ELF-1 (cell line): ENCODE data around the gene SCART1.
"Not testable (repeated sequence)": the region's sequence is repeated elsewhere in the genome, so short reads cannot be mapped to it uniquely, and the experiment has no call there.

Experiments used
- DNase-seq: peaks from one replicate; pipeline ENCODE4 v3.0.0-alpha.2; 2016; ENCODE audit warnings: low read depth, low spot score

SCART1 gene

DNA sequence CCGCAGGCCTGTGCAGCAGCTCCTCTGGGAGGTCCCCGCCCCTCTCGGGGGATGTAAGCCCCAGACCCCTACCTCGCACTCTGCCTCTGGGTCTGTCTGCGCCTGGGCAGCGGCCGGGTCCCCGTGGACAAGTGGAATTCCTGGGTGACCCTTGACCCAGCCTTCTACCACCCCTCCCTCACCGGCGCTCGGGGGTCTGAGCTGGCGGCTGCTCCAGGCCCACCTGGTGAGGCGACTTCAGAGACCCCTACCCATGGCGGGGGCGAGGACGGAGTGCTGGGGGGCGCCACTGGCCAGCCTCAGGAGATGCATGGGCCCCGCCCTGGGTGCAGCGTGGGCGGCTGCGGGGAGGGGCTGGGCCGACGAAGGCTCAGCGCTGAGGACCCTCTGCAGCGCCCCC, 21.0 kb upstream of the SCART1 start:
- DNase-seq: not testable (repeated sequence)

GRCh38 chr10:133438711-133439273, 15.0 kb upstream of the SCART1 start:
- peak; percentile 36 for DNase-seq

DNA sequence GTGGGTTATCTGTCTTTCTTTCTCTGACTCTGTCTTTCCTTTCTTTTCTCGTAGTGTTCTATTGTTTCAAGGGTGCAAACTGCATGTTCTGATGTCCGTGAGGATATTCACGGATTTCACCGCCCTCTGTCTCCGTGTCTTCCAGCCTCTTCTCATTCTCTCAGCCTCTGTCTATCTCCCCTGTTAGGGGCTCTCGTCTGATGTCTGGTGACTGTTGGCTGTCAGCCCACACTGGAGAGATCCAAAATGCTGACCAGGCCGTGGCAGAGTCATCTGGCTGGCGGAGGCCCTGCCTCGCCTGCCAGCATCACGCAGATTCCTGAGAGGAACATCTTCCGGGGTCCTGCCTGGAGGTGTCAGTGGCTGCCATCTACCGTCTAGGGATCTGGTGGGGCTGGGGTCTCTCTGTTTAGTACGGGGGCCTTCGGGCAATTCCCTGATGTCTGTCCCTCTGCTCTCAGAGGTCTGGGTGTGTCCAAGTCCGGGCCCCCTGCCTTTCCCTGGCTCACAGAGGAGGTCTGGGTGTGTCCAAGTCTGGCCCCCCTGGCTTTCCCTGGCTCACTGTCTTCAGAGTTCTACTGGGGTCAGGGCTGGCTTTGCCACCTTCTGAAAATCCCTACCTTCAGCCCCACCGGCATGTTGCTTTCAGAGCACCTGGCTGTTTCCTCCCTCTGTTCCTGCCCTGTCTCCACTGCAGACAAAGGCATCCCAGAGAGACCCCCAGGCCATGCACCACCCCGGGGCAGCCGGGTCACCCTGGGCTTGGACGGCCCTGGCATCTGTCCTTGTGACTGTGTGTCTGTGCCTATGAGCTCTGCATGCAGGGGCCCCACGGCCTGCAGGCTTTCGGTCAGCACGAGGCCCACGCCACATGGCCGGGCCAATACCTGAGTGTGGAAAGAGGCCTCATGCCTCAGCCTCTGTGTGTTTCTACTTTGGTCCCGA, 14.0 kb upstream of the SCART1 start:
- no peak for DNase-seq

GRCh38 chr10:133440633-133441285, 13.0 kb upstream of the SCART1 start:
- DNase-seq: peak; percentile 0

GRCh38 chr10:133441356-133441755, 12.4 kb upstream of the SCART1 start:
- DNase-seq: not testable (repeated sequence)

DNA sequence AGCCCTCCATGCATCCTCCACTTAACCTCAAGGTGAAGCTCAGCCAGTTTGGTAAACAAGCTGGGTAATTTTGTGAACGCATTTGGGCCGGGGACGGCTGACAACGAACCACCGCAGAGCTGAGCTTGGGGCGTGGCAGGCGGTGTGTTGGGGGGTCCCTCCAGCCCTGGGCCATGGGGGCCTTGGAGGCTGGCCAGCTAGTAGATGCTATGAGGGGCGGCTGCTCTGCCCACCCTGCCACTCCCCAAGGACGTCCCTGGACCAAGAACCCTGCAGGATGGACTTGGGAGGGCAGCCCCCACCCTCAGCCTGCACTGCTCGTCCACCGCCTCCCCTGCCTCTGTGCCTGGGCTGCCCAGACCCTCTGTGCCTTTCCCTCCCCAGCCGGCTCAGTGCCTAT, 12.0 kb upstream of the SCART1 start:
- DNase-seq: no peak

GRCh38 chr10:133442191-133442966, 11.4 kb upstream of the SCART1 start:
- DNase-seq: no peak

DNA sequence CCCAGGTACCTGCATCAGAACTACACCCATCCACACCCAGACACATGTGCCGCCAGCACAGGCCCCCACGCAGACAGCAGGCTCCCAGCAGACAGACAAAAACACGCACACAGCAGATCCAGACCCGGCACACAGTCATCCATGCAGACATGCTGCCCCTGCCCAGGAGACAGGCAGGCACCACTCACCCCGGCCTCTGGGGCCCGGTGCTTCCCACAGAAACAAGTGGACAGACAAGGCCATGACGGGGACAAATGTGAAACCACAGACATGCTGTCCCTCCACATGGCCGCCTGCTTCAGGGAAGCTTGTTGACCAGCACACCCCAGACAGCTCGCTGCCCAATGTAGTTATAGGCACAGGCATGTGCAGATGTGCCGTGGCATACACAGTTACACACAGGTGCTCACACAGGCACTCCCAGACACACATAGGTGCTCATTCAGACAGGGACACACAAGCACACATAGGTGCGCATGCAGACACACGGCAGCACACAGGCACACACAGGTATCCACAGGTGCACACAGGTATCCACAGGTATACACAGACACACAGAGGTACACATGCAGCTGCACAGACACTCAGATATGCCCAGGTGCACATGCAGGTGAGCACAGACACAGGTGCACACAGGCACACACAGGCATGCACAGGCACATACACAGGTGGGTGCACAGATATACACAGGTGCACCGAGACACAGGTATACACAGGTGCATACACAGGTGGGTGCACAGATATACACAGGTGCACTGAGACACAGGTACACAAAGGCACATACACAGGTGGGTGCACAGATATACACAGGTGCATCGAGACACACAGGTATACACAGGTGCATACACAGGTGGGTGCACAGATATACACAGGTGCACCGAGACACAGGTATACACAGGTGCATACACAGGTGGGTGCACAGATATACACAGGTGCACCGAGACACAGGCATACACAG, 10.5 kb upstream of the SCART1 start:
- DNase-seq: no peak

- DNase-seq: no peak
Measured at GRCh38 chr10:133444342-133445267, 9.1 kb upstream of the SCART1 start.

GRCh38 chr10:133445268-133445732, 8.4 kb upstream of the SCART1 start:
- DNase-seq: no peak

DNA sequence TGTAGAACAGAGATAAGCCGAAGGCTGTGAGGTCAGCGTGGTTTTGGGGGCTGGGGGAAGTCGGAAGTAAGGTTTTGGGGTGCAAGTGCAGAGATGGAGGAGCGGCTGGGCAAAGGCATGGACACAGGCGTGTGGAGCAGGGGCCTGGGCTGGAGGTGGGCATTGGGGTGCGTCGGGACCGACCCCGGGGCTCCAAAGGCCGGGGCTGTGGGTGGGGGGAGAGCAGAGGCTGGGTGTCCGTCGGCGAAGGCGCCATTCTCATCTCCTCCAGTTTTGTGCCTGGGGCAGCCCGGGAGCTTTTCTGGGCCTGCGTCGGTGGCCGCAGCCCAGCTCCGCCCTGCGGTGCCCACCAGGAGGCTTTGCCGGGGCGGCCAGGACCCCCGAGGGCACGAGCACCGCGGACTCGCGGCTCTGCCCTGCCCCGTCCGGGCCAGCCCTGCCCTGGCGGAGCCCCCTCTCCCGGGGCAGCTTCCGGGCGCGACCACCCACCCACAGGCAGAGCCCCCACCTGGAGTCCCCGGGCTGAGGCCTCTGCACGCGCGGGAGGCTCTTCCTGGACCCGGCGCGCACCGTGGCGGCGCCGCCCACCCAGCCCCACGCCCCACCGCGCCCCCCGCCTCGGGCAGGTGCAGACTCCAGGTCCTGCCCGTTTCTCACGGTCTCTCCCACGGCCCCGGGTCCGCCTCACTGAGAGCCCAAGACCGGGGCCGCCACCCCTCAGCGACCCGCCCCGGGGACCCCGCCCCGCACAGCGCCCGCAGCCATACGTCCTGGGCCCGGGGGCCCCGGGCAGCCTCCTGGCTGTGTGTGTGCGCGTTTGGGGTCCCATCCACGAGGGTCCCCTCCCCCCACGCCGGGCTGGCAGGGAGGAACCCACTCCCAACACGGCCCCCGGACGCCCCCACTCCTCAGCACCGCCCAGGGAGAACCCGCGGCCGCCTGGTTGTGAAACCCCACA, 7.7 kb upstream of the SCART1 start:
- no peak for DNase-seq

GRCh38 chr10:133446979-133447378, 6.8 kb upstream of the SCART1 start:
- DNase-seq: no peak

- no peak for DNase-seq
Measured at GRCh38 chr10:133448120-133448519, 5.6 kb upstream of the SCART1 start.

- DNase-seq: no peak
Measured at GRCh38 chr10:133451346-133451745, 2.4 kb upstream of the SCART1 start.

DNA sequence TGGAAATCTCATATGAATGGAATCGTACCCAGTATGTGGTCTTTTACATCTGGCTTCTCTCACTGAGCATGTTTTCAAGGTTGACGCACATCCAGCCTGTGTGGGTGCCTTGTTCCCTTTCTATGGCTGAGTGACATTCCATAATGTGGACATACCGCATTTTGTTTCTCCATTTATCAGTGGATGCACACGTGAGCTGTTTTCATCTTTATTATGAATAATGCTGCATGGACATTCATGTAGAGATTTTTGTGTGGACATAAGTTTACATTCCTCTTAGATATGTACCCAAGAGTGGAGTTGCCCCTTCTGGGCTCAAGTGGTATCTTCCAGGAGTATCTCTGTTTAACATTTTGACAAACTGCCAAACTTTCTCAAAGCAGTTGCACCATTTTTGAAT, 1.3 kb upstream of the SCART1 start:
- DNase-seq: no peak

DNA sequence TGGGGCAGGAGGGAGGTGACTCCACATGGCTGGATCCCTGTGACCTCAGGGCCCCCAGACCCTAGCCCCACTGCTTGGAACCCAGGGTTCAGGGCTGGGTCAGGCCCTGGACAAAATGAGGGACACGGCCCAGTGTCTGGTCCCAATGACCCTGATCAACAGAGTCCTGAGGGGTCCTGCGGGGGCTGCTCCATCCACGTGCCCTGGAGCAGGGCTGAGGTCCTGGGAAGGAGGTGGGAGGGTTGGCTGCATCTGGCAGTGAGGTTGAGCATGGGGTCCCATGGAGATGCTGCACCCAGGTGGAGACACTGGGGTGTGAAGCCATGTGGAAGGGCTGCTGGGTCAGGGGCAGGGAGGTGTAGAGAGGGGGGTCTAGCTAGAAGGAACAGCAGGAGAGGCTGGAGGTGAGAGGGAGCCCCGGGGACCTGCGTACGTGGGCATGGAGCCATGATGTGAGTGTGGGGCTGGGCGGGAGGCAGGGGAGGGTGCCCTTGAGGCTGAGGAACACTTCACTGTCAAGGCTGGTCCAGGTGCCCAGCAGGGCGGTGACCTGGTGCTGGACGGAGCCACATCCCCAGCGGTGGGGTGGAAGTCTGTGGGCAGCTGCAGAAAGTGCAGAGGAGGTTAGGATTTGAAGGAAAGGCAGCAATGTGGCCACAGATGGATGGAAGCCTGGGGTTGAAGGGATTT, 604 bp downstream of the SCART1 start:
- no peak for DNase-seq

DNA sequence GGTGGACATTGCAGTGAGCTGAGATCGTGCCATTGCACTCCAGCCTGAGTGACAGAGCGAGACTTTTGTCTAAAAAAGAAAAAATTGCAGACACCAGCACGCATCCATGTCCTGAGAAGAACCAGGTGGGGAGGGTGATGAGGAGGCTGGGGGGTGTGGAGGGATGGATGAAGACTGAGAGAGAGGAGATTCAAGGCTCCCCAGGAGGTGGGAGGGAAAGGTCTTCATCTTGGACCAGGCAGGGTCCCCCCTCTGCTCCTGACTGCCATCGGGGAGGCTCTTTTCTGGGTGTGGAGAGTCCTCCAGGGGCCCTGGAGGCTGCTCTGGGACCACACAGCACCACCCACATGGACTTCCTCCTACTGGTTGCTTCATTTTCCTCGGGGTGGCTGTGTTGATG, 1.5 kb downstream of the SCART1 start:
- no peak for DNase-seq

DNA sequence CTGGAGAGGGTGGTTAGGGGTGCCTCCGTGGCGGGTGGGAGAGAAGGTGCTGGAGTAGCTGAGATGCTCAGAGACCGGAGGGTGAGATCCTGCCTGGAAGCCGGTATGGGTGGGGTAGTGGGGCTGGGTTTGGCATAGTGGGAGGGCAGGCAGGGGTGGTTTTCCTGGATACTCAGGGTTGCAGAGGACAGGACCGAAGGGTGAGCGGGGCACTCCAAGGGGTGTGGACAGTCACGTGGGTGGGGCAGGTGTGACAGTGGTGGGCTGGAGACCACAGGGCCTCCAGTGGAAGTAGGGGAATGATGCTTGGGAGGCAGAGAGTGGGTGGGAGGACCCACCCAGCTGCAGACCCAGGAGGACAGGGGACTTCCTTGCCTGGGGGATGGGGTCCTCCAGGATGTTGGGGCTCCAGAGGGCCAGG, 1.9 kb downstream of the SCART1 start:
- DNase-seq: no peak
